ENCODE results near the gene ZNF75A.
"Not testable (repeated sequence)": the region's sequence is repeated elsewhere in the genome, so short reads cannot be mapped to it uniquely, and the experiment has no call there.

ZNF75A gene

DNA sequence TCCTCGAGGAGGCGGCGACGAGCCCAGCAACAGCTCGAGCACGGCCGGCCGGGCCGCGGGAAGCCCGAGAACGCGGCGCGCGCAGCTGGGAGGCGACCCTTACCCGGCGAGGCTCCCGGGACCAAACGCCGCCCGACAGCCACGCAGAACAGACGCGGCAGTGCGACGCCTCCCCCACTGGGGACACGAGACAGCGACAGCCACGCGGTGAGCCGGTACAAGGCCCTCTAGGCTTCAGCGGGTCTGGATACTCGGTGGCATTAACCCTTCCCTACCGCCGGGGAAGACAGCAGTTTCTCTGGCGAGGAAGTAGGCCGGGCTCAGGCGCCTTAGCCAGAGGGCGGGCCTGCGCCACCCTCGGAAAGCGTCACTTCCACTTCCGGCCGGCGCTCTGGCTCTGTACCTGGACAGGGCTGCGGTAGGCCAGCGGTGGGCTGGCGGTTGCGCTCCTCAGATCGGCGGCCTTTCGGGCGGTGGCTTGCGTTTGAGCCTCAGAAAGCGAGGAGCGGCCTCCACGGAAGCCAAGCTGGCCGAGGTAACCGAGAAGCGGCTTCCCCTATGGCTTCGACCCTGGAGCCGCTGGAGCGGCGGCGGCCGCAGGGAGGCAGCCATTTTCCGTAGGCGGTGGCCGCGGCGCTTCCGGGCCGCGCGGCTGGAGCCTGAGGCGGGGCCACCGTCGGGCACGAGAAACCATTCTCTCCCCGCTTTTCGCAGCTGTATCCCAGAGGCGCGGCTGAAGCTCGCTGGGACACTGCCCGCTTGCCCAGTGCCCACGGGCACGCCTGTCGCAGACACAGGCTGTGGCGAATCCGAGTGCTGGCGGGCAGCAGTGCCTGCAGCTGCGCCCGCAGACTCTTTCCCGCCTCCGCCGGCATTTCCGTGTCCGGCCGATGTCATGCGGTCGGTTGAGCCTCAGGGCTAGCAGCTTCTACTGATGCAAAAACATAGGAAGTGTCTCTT, at the start of gene ZNF75A, which contains the start of gene TIGD7:
TSS of gene ZNF75A (plus strand) at position 389 of the 960 bp plus-strand sequence. CDS start 2,932 bp downstream, outside the sequence.
TSS of gene TIGD7 (minus strand) at position 322 of the 960 bp plus-strand sequence. CDS start 4,816 bp downstream, outside the sequence.
- DNase-seq: peak; percentile 91

DNA sequence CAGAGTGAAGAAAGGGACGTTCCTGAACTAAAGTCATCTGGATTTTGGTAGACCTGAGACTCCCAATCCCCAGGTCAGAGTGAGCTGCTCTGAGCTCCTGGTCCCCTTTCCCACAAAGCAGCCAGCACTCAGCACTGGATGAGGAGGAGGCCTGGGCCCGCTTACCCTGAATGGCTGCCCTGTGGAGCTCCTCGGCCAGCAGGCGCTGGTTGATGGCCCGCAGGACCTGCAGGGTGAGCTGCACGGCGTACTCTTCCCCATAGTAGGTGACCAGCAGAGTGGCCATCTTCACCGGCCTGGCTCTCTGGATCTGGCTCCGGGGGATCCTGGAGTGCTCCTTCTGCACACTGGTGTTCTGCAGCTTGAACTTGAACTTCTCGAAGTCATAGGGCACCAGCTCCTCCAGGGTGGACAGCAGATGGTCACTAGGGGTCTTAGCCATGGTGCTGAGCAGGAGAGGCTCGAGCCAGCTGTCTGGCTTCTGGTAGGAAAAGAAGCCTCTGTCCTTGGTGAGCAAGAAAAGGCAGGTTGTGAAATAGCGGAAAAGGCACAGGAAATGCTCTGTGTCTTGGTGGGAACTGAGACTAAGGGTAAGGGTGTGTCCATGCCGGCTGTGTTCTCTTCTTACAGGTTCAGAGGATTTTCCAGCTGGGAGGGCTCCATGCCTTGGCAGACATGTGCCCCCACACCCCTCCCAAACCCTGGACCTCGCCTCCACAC, 49.0 kb upstream of the ZNF75A start, which contains the start of gene MEFV:
TSS of gene MEFV (minus strand) at position 488 of the 720 bp plus-strand sequence. CDS start at position 442, 46 bp downstream.
- DNase-seq: no peak

DNA sequence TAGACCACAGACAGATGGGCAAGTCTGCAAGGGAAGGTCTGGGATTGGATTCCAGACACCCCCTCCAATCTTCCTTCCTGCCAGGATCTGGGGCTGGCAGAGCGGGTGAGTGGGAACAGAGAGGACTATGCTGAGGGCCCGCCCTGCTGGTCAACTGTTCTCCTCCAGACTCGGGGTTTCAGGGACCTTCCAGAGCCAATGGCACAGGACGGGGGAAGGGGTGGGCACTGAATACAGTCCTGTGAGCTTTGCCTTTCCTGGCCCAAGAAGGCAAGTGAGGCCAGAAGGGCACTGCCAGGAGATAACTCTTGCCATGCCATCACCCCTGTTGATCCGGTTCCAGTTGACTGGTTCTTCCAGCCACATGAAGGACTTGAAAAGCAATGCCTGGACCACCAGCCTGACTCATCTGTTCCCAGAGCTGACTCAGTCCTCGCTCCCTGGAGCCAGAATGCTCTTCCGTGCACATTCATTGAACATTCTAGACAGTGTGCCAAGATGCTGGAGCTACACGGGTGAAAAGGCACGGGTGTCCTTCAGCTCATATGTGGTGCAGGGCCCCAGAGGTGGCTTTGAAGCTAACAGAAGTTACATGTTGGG, 48.3 kb upstream of the ZNF75A start:
- no peak for DNase-seq

- no peak for DNase-seq
These were observed 45.5 kb upstream of the ZNF75A start for GRCh38 chr16:3259836-3260235.

DNA sequence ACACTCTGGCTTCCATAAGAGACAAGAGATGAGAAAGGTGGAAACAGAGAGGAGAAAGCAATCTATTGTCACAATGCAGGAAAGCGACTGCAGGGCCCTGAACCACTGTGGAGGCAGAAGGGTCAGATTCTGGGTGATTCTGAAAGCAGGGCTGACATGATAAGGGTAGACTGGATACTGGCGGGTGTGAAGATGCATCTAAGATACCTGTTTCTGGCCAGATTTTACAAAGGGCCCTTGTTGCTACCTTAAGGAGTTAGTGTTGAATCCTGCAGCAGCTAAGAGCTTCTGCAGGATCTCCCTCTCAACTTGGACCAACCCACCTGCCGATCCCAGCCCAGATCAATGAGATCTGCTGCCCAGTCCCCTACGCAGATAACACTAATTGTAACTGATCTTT, 42.8 kb upstream of the ZNF75A start:
- DNase-seq: no peak

- peak; percentile 98 for DNase-seq
These were observed 40.9 kb upstream of the ZNF75A start for GRCh38 chr16:3264137-3265036.

DNA sequence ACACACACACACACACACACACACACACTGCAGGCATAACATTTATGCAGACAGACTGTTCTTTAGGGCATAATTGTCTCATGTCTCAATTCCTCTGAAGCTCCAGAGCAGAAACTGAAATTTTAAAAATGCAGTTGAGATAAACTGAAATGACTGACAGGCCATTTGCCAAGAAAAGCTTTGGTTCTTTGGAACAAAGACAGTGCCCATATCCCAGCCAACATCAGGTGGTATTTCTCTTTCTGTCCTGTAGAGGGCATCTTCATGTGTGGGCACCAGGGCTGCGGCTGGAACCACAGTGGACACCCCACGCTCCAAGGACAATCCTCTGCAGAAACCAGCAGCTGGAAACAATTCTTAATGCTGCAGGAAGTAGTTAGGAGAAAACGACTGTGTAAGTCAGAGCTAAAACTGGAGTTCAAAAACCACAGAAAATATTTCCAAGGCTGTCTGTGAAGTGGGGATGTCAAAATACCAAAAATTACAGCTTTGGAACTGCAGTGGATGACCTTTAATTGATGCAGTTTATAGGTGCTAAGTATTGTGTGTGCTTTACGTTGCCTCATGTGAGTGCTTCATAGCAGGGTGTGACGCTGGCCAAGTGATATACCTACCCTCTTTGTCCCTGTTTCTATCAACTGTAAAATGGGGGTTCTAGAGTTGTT, 38.3 kb upstream of the ZNF75A start:
- DNase-seq: peak; percentile 5

GRCh38 chr16:3268294-3268693, 37.0 kb upstream of the ZNF75A start:
- no peak for DNase-seq

- not testable (repeated sequence) for DNase-seq
These were observed 34.6 kb upstream of the ZNF75A start for GRCh38 chr16:3270718-3271117.

- not testable (repeated sequence) for DNase-seq
These were observed 34.0 kb upstream of the ZNF75A start for GRCh38 chr16:3271281-3271680.

DNA sequence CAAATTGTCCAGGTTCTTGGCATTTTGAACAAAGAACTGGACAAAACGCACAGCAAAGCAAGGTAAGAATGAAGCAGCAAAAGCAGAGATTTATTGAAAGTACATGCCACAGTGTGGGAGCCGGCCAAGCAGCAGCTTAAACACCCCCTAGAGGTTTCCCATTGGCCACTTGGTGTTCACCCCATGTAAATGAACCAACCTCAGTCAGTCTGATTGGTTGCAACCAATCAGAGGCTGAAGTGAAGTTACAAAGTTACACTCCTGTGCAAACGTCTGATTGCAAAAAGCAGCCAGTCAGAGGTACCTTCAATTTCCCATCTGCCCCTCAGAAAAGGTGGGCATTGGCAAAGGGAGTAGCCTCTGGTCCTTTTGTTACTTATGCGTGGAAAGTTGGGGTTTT, 30.8 kb upstream of the ZNF75A start:
- DNase-seq: no peak

DNA sequence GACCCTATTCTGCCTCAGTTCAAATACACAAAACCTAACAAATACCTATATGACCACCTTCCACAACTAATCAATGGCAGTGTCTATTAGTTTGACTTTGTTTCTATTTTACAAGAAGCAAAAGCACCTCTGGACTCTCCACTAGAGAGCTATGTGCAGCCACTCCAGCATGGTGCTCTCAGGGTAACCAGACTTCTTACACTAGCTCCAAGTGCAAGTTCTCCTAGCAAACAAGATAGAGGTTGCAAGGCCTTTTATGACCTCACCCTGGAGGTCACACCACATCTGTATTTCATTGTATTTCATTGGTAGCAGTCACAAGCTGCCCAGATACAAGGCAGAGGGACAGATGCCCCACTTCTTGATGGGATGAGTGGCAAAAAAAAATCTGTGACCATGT, 30.4 kb upstream of the ZNF75A start:
- DNase-seq: no peak

- DNase-seq: no peak
These were observed 28.6 kb upstream of the ZNF75A start for GRCh38 chr16:3276679-3277078.

DNA sequence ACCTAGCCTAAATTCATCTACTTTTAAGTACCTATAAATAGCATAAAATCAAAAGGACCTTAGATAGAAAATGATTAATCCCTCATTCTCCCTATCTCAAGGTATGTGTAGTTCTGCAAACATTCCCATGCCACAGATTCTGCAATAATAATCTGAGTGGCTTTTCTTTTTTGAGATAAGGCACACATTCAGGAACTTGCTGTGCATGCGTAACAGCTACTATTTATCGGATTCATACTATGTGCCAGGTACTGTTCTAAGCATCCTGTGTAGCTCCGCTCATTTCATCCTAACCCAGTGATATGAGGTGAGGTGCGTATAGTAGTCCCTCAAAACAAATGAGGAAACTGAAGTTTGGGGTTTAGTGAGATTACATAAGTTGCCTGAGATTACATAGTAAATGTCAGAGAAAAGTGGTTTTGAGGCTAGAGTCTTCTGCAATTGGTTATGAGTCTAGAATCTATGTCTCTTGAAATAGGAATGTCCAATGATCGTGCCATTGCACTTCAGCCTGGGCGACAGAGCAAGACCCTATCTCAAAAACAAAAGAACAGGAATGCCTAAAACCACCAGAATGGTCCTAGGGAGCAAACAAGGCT, 24.0 kb upstream of the ZNF75A start:
- no peak for DNase-seq

- DNase-seq: peak; percentile 89
These were observed 23.1 kb upstream of the ZNF75A start for GRCh38 chr16:3282103-3282729.

- peak; percentile 99 for DNase-seq
These were observed 22.4 kb upstream of the ZNF75A start, which contains the start of gene ZNF263 for GRCh38 chr16:3282730-3283542. Gene ZNF263, plus strand, starts transcription at chr16:3283491. Its CDS starts 328 bp downstream, at chr16:3283819.

DNA sequence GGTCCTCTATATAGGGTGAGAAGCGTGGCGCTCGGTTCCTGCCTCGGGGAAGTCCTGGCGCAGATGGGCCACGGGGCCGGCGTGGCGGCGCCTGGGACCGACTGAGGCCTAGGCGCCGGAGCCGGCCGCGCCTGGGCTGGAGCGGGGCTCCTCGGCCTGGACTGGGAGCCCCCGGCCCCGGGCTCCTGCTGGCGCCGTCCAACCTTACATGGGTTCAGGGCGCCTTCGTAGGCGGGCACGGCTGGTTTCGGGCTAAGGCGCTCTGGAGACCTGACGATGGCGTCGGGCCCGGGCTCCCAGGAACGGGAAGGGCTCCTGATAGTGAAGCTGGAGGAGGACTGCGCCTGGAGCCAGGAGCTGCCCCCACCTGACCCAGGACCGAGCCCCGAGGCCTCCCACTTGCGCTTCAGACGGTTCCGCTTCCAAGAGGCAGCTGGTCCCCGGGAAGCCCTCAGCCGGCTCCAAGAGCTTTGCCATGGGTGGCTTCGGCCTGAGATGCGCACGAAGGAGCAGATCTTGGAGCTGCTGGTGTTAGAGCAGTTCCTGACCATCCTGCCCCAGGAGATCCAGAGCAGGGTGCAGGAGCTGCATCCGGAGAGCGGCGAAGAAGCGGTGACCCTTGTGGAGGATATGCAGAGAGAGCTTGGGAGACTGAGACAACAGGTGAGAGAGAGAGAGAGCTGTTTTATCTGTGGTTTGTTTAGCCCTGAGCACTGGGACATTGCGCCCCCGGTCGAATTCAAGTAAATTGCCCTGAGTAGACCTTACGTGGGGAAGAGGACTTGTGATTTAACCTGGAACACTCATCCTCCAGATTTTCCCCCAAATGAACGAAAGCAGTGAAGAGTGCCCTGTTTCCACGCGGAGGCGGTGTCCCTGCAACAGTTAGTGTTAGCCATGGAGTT, 21.5 kb upstream of the ZNF75A start:
- DNase-seq: no peak

DNA sequence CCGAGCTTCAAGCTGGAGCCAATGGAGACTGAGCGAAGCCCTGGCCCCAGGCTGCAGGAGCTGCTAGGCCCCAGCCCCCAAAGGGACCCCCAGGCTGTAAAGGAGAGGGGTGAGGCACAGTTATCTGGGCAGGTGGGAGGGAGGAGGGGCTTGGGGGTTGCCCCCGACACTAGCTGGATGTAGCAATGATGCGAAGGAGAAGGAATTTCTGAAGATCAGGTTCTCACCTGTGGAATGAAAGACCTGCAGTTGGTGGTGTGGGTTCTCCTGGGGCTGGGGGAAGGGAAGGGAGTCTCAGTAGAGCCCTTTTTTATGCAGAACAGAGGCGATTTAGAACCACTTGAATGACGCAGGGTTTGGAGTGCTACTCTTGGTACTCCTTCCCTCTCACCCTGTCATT, 20.2 kb upstream of the ZNF75A start:
- no peak for DNase-seq
